Renal cortical epithelial cell (primary cell): Measurements from ENCODE around the gene DTX1. TPM values are rescaled to one million over a fixed set of nuclear protein-coding genes. Genes with fewer than 3 reads are reported as not detected.

Experiments
- DNase-seq: peaks from one replicate; pipeline ENCODE4 v3.0.0-alpha.2; 2011; ENCODE audit warnings: low read depth
- total RNA-seq: library from RNA; depleted of rRNA; stranded (reverse); fragments of >200 nt; gene quantifications from 2 replicates; pipeline ENCODE4 v1.2.3, GENCODE V29; 2014

The DTX1 gene
- total RNA-seq, 1 donor from 2014 or later: 0.35 TPM

GRCh38 chr12:113071135-113072112 lies 14.9 kb downstream of the DTX1 start:
- DNase-seq: no peak

- DNase-seq: no peak
Measured at GRCh38 chr12:113072136-113072535, 15.6 kb downstream of the DTX1 start.

GRCh38 chr12:113073586-113073985 lies 17.1 kb downstream of the DTX1 start:
- no peak for DNase-seq

- no peak for DNase-seq
Measured at GRCh38 chr12:113075137-113075683, 18.7 kb downstream of the DTX1 start.

- DNase-seq: no peak
Measured at GRCh38 chr12:113077057-113077858, 20.7 kb downstream of the DTX1 start.

- DNase-seq: no peak
Measured at GRCh38 chr12:113077859-113078255, 21.3 kb downstream of the DTX1 start.

- DNase-seq: no peak
Measured at GRCh38 chr12:113081873-113082272, 25.3 kb downstream of the DTX1 start.

- peak; percentile 44 for DNase-seq
Measured at GRCh38 chr12:113082486-113083148, 26.1 kb downstream of the DTX1 start.

- DNase-seq: no peak
Measured at GRCh38 chr12:113083863-113084435, 27.4 kb downstream of the DTX1 start.

- DNase-seq: peak; percentile 74
Measured at GRCh38 chr12:113086249-113087164, 30.0 kb downstream of the DTX1 start.

GRCh38 chr12:113087193-113087592 lies 30.7 kb downstream of the DTX1 start:
- no peak for DNase-seq

- no peak for DNase-seq
Measured at GRCh38 chr12:113088037-113088436, 31.5 kb downstream of the DTX1 start.

- no peak for DNase-seq
Measured at GRCh38 chr12:113088971-113089756, 32.6 kb downstream of the DTX1 start.

GRCh38 chr12:113089839-113090238 lies 33.3 kb downstream of the DTX1 start:
- DNase-seq: no peak

GRCh38 chr12:113090740-113091139 lies 34.2 kb downstream of the DTX1 start:
- no peak for DNase-seq

- no peak for DNase-seq
Measured at GRCh38 chr12:113091506-113091905, 35.0 kb downstream of the DTX1 start.

GRCh38 chr12:113092607-113093408 lies 36.3 kb downstream of the DTX1 start:
- DNase-seq: no peak

- no peak for DNase-seq
Measured at GRCh38 chr12:113093409-113094101, 37.0 kb downstream of the DTX1 start.
